Heart left ventricle (tissue), 13 donors: ENCODE measurements around the gene INTS12.

Source experiments
- CTCF ChIP-seq, 12 donors: fragments of 200-600 bp; sonication (generic) in 4 of 12; IDR thresholded peaks; one replicate each; pipeline versions ENCODE4 v1.5.0 to v1.8.0; 2018 to 2022; ENCODE audit warnings: antibody characterized with exemption in 12 of 12, mild to moderate bottlenecking in 5 of 12
- POLR2A ChIP-seq, 2 donors: fragments of 450-650 bp; IDR thresholded peaks; one replicate each; pipeline ENCODE4 v1.6.1; 2017; ENCODE audit warnings: antibody characterized with exemption in 2 of 2, mild to moderate bottlenecking in 2 of 2, moderate library complexity in 2 of 2
- donor health status: ischemic (EF 13 %, LVEDD 7.1; RV severe dilation, severe dysfunction).
- donor health status: DM: no; HTN: yes; CAD: no.
- donor health status: DM: no; HTN: no; CAD: no.
- donor health status: ischemic (EF 25% LVEDD 6.9; RV normal size, moderate dysfunction).
- donor health status: ischemic (EF 25% LVEDD 5.7; RV mildly dilated, moderate dysfunction).
- donor health status: ischemic (EF 35%, LVEDD 5.7; RV mildly dilated, moderate dysfunction).
- donor health status: nonischemic (EF 11% LVEDD 7.7; RV severe dilation, severe dysfunction).
- donor health status: DM: yes; HTN: yes; CAD: no.
- donor health status: PGD.
- donor health status: ischemic (EF 29% LVEDD 5.4; RV normal size, mild dysfunction).
- donor health status: nonischemic (EF 23%, LVEDD 6.1; RV moderate dilation, normal function).

- TF ChIP-seq CTCF (IDR thresholded peaks at IDR 0.05): no peak
- no peak for TF ChIP-seq POLR2A (IDR thresholded peaks at IDR 0.05)
Measured at GRCh38 chr4:105633241-105633640, 75.2 kb downstream of the INTS12 start.
